NCI-H146 treated with DMSO at 0.1 percent for 48 hours (cell line): ENCODE measurements around the gene HFE.

Experiments
- DNase-seq: peaks from one replicate; lab custom pipeline; 2025; ENCODE audit not compliant: unreplicated experiment; lab: John Stamatoyannopoulos, UW

Gene HFE

DNA sequence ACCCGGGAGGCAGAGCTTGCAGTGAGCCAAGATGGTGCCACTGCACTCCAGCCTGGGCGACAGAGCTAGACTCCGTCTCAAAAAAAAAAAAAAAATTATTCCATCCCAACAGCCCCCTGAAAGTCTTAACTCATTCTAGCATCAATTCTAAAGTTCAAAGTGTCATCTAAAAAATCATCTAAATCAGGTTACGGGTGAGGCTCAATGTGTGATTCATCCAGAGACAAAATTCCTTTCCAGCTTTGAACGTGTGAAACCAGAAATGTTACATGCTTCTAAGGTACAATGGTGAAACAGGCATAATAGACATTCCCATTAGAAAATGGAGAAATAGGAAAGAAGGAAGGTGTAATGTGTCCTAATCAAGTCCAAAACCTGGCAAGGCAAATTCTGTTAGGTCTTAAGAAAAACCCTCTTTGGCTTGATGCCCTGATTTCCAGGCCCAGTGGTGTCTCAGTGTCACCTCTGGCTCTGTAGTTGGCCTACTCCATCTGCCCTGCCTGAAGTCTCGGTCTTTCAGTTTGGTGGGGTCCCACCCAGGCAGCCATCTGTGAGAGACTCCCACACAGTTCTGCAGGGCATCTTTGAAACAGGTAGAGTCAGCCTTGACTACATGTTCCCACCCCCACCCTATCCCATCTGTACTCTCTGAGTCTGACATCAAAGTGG, 43.5 kb downstream of the HFE start:
- no peak for DNase-seq

- no peak for DNase-seq
These were observed 44.4 kb downstream of the HFE start for GRCh38 chr6:26131618-26132017.

- DNase-seq = no peak
These were observed 46.5 kb downstream of the HFE start for GRCh38 chr6:26133730-26134129.

GRCh38 chr6:26136321-26136720, 49.1 kb downstream of the HFE start:
- DNase-seq = no peak

GRCh38 chr6:26140254-26140966, 53.2 kb downstream of the HFE start:
- no peak for DNase-seq

GRCh38 chr6:26140967-26141294, 53.7 kb downstream of the HFE start:
- no peak for DNase-seq

- no peak for DNase-seq
These were observed 54.2 kb downstream of the HFE start for GRCh38 chr6:26141378-26141904.

DNA sequence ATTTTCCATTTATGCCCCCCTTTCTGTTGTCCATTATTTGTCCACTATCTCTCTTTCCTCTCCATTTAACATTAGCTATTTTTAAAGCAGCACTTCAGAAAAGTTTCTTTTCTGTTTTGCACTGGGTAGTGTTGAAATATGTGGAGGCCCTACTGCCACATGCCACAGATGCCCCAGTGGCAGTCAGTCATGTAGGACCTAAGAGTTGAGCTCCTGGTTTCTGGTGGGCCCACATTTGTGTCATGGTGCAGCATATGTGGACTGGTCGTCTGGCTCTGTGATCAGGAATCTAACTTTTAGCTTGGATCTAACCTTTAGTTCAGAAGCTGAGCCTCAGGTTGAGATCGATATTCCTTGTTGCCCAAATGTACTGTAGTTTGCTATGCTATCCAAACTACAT, 54.8 kb downstream of the HFE start:
- DNase-seq = no peak
